ENCODE results near the gene TLE3. TPM values are rescaled to one million over a fixed set of nuclear protein-coding genes. Genes with fewer than 3 reads are reported as not detected.

TLE3 gene
- total RNA-seq, 1 experiment from 2014 or later = 98.2 TPM

GRCh38 chr15:70082281-70082900, 15.3 kb downstream of the TLE3 start:
- Histone ChIP-seq H3K79me2 (ENCODE audit: insufficient read depth, low read length) (peaks cover 11% of the 10 kb centered on the region; the same call in 1 of the 2 replicates), H3K27ac (ENCODE audit: insufficient read length, low read depth, low read length) (no peak overlapping the region)
- no peaks in the 10 kb centered on the region; the same call in 1 of the 2 replicates for H3K27me3 Mint-ChIP-seq (ENCODE audit: low read depth)

More at GRCh38 chr15:70082281-70082900, 15.3 kb downstream of the TLE3 start:
- H2AK5ac ChIP-seq (ENCODE audit: insufficient read length, low read length) = no peak overlapping the region
- Mint-ChIP-seq H3K4me1 (peaks cover 78 to 85% of the 10 kb centered on the region in 2 experiments), H3K4me3 (peak overlapping the region; percentile 17 to 46; a peak in 4 of 5 replicates), H3K9me3 (no peaks in the 10 kb centered on the region), H3K36me3 (ENCODE audit: insufficient read depth in 1 of 3, low read depth in 3 of 3) (peaks cover 22 to 73% (median 68%) of the 10 kb centered on the region in 3 experiments), H3K27ac (peak overlapping the region; percentile 36 to 93 (median 64); a peak in 2 of 7 replicates)
- peaks cover 9% of the 10 kb centered on the region for H3K79me1 ChIP-seq (ENCODE audit: insufficient read depth, low read depth, low read length, poor library complexity, severe bottlenecking)
- H3K9ac ChIP-seq (ENCODE audit: extremely low read depth, insufficient read length, low read length) = no peak overlapping the region
- H3K4ac ChIP-seq (ENCODE audit: low read depth, low read length) = no peak overlapping the region
- H3K56ac ChIP-seq (ENCODE audit: insufficient read length, low read depth, low read length) = no peak overlapping the region
- H2BK20ac ChIP-seq (ENCODE audit: low read depth, low read length, poor library complexity, severe bottlenecking) = no peak overlapping the region
- H2BK120ac ChIP-seq (ENCODE audit: low read depth, low read length, poor library complexity, severe bottlenecking) = no peak overlapping the region
- no peak for TF ChIP-seq CTCF (conservative IDR thresholded peaks at IDR 0.05)
- peaks cover 29% of the 10 kb centered on the region for H3K4me1 ChIP-seq (ENCODE audit: insufficient read depth, low read length)
- no peak overlapping the region for H3K23ac ChIP-seq (ENCODE audit: insufficient read length, low read depth, low read length)
- H4K91ac ChIP-seq (ENCODE audit: insufficient read length, low read depth, low read length) = no peak overlapping the region
- H3T11ph ChIP-seq (ENCODE audit: low read length) = no peak overlapping the region
- peak overlapping the region; percentile 12 for H2BK5ac ChIP-seq (ENCODE audit: insufficient read length, low read length)
- H3K9me3 ChIP-seq (ENCODE audit: control insufficient read depth, low read depth, low read length) = no peaks in the 10 kb centered on the region
- H3K18ac ChIP-seq (ENCODE audit: insufficient read length, low read depth, low read length) = no peak overlapping the region
- WGBS (ENCODE audit: extremely low coverage, insufficient read length, low lambda C conversion rate) = no CpG with 5 or more reads among the region's 12 CpGs
- H2BK12ac ChIP-seq (ENCODE audit: insufficient read length, low read depth, low read length) = no peak overlapping the region
- no peaks in the 10 kb centered on the region for H4K20me1 ChIP-seq (ENCODE audit: control insufficient read depth, insufficient read depth, insufficient read length)
- H3K4me2 ChIP-seq (ENCODE audit: insufficient read depth, insufficient read length, low read length) = peak overlapping the region; percentile 14
- H3K27me3 ChIP-seq (ENCODE audit: insufficient read depth, low read length) = no peaks in the 10 kb centered on the region
- H3K14ac ChIP-seq (ENCODE audit: insufficient read depth, low read length) = peak overlapping the region; percentile 60
- peaks cover 3% of the 10 kb centered on the region for H3K23me2 ChIP-seq (ENCODE audit: insufficient read length, low read depth, low read length, poor library complexity, severe bottlenecking)
- no peak for DNase-seq
- H4K8ac ChIP-seq (replicated peaks; ENCODE audit: insufficient read length, low read depth, low read length) = no peak overlapping the region
- peak overlapping the region; percentile 31 for H4K5ac ChIP-seq (ENCODE audit: insufficient read length, low read depth, low read length)
- H2BK15ac ChIP-seq (ENCODE audit: low read depth, low read length) = 0 out of 2 replicates have a peak overlapping the region, but pooled peaks have one; percentile 9
- no peak overlapping the region for H2AFZ ChIP-seq (ENCODE audit: low read length)

All from H9 (cell line).